ENCODE data around the gene NEAT1. TPM values are rescaled to one million over a fixed set of nuclear protein-coding genes. Genes with fewer than 3 reads are reported as not detected.

NEAT1 gene
- total and polyA plus RNA-seq, 2 of the 8 experiments (the other 6 are each of a cell fraction or from before 2014, with no cell fraction given) = 2.4 to 10.7 TPM

- Histone ChIP-seq H3K56ac (replicated peaks; ENCODE audit: insufficient read length, low read depth, low read length) (no peak overlapping the region), H2AK5ac (ENCODE audit: low read depth, low read length) (no peak overlapping the region), H3K23me2 (ENCODE audit: low read depth, low read length) (no peaks in the 10 kb centered on the region), H2BK15ac (ENCODE audit: low read length) (no peak overlapping the region), H2AFZ (ENCODE audit: low read length) (no peak overlapping the region), H4K20me1 (replicated peaks in 1 of 2; ENCODE audit: control insufficient read depth in 1 of 2, insufficient read depth in 2 of 2, low read length in 2 of 2) (peaks cover 0 to 6% of the 10 kb centered on the region in 2 experiments), H4K91ac (replicated peaks; ENCODE audit: insufficient read length, low read length) (no peak overlapping the region), H4K8ac (ENCODE audit: extremely low read depth, insufficient read depth, low read length) (no peak overlapping the region), H3K9me3 (ENCODE audit: insufficient read depth in 2 of 2, low read depth in 1 of 2, low read length in 1 of 2) (no peaks in the 10 kb centered on the region), H3K79me1 (ENCODE audit: low read depth, low read length) (0 out of 2 replicates have a peak, but pooled peaks cover 2% of the 10 kb centered on the region), H2BK20ac (ENCODE audit: low read length) (no peak overlapping the region), H3K4me2 (ENCODE audit: insufficient read depth in 1 of 2, low read depth in 2 of 2, low read length in 2 of 2) (no peak overlapping the region), H3K4me3 (ENCODE audit: extremely low read depth in 1 of 4, insufficient read depth in 2 of 4, low read depth in 3 of 4, low read length in 4 of 4) (no peak overlapping the region), H3K4ac (replicated peaks; ENCODE audit: insufficient read length, low read depth, low read length) (no peak overlapping the region), H3K27ac (ENCODE audit: low read depth, low read length) (no peak overlapping the region), H3K9ac (replicated peaks in 1 of 4; ENCODE audit: extremely low read depth in 1 of 4, low read depth in 3 of 4, low read length in 3 of 4) (no peak overlapping the region), H3K79me2 (ENCODE audit: control insufficient read depth in 1 of 2, insufficient read depth in 2 of 2, low read length in 2 of 2) (no peaks in the 10 kb centered on the region), H3K36me3 (ENCODE audit: control insufficient read depth in 2 of 4, insufficient read depth in 4 of 4, low read length in 3 of 4) (peaks cover 0 to 4% (median 0%) of the 10 kb centered on the region in 4 experiments; a peak in 4 of 8 replicates), H3K27me3 (replicated peaks in 1 of 4; ENCODE audit: control insufficient read depth in 3 of 4, extremely low read depth in 1 of 4, insufficient read depth in 3 of 4, low read length in 3 of 4) (no peaks in the 10 kb centered on the region), H3K14ac (ENCODE audit: insufficient read length) (no peak overlapping the region), H2BK120ac (replicated peaks; ENCODE audit: low read depth, low read length) (no peak overlapping the region), H3K18ac (ENCODE audit: extremely low read depth, low read length) (no peak overlapping the region), H4K5ac (ENCODE audit: insufficient read length, low read depth, low read length) (no peak overlapping the region), H2BK12ac (ENCODE audit: low read depth, low read length) (no peak overlapping the region), H2BK5ac (ENCODE audit: low read depth, low read length) (no peak overlapping the region), H3K4me1 (replicated peaks in 1 of 4; ENCODE audit: control insufficient read depth in 3 of 4, insufficient read depth in 4 of 4, low read length in 3 of 4) (no peaks in the 10 kb centered on the region; a peak in 1 of 7 replicates), H3K23ac (ENCODE audit: insufficient read length) (no peak overlapping the region)
- DNase-seq (ENCODE audit: low read depth in 1 of 2, low spot score in 2 of 2) (no peak), FAIRE-seq (no peak)
- POLR2A ChIA-PET (ENCODE audit: partially characterized antibody) = interaction anchor here (1.2 to 5.4 kb wide), 7 partner anchors 9 to 117 kb away, joined by 3 to 23 read pairs (median 11); partner anchors contain the start of gene MALAT1
- 88% methylated on average over 17 of the region's 17 CpGs; no CpG with 5 or more reads in 1 of the 2 experiments for WGBS, 2 experiments (ENCODE audit: extremely low coverage in 1 of 2, insufficient coverage in 1 of 2, insufficient read length in 1 of 2, insufficient replicate concordance in 2 of 2, low coverage in 1 of 2, low lambda C conversion rate in 2 of 2, missing lambda C conversion rate in 1 of 2)
- no peak for TF ChIP-seq EGR1 (IDR thresholded peaks at IDR 0.05; ENCODE audit: borderline replicate concordance, low read depth, low read length)
- no peak for TF ChIP-seq RFX5 (IDR thresholded peaks at IDR 0.05; ENCODE audit: borderline replicate concordance, low read depth, low read length)
- no peak for TF ChIP-seq BACH1 (IDR thresholded peaks at IDR 0.05; ENCODE audit: low read length)
- no peak for TF ChIP-seq MAFK (IDR thresholded peaks at IDR 0.05; ENCODE audit: low read depth, low read length)
- TF ChIP-seq EP300 (IDR thresholded peaks at IDR 0.05; ENCODE audit: borderline replicate concordance in 1 of 2, low read depth in 2 of 2, low read length in 2 of 2) = no peak
- no peak for TF ChIP-seq SP4 (IDR thresholded peaks at IDR 0.05; ENCODE audit: low read length)
- no peak for TF ChIP-seq SP2 (IDR thresholded peaks at IDR 0.05; ENCODE audit: low read length)
- no peak for TF ChIP-seq NRF1 (IDR thresholded peaks at IDR 0.05; ENCODE audit: low read depth, low read length)
- no peak for TF ChIP-seq FOSL1 (IDR thresholded peaks at IDR 0.05; ENCODE audit: insufficient read depth, low read depth, low read length)
- no peak for TF ChIP-seq SIN3A (conservative IDR thresholded peaks at IDR 0.05 in 1 of 2, IDR thresholded peaks at IDR 0.05 in 1 of 2; ENCODE audit: low read depth in 1 of 2, low read length in 2 of 2)
- CTCF ChIA-PET (ENCODE audit: partially characterized antibody) = interaction anchor here (0.6 to 7.8 kb wide), 8 partner anchors 11 to 160 kb away, joined by 3 to 69 read pairs (median 3); partner anchors contain the start of gene FRMD8
Measured at GRCh38 chr11:65400307-65401072, 22.1 kb upstream of the NEAT1 start.

All from H1 (cell line).